NCI-H446 (cell line): ENCODE data around the gene RAB14.
A peak's percentile ranks its signal among the peaks of the same experiment; 100 is the strongest.

Experiments used
- DNase-seq, 2 experiments: peaks; one replicate each; lab custom pipeline; 2025; lab: John Stamatoyannopoulos, UW

RAB14 gene

GRCh38 chr9:121201738-121202533 is at the start of gene RAB14:
RAB14 (minus strand) TSS chr9:121201869; CDS start chr9:121193412, 8,457 bp downstream.
- DNase-seq = peak; percentile 90 to 96

- no peak for DNase-seq
Observed at GRCh38 chr9:121249563-121249962, 47.9 kb upstream of the RAB14 start.

- no peak for DNase-seq
Observed at GRCh38 chr9:121246821-121247561, 45.3 kb upstream of the RAB14 start.

GRCh38 chr9:121242959-121243346 is 41.3 kb upstream of the RAB14 start:
- no peak for DNase-seq

- no peak for DNase-seq
Observed at GRCh38 chr9:121242219-121242958, 40.7 kb upstream of the RAB14 start.

- DNase-seq = no peak
Observed at GRCh38 chr9:121240472-121241135, 38.9 kb upstream of the RAB14 start.

- no peak for DNase-seq
Observed at GRCh38 chr9:121239851-121240250, 38.2 kb upstream of the RAB14 start.

- no peak for DNase-seq
Observed at GRCh38 chr9:121239071-121239470, 37.4 kb upstream of the RAB14 start.

GRCh38 chr9:121237916-121238315 is 36.2 kb upstream of the RAB14 start:
- no peak for DNase-seq

- no peak for DNase-seq
Observed at GRCh38 chr9:121235512-121235911, 33.8 kb upstream of the RAB14 start.

GRCh38 chr9:121234832-121235161 is 33.1 kb upstream of the RAB14 start:
- DNase-seq = no peak

- no peak for DNase-seq
Observed at GRCh38 chr9:121233906-121234831, 32.5 kb upstream of the RAB14 start.

GRCh38 chr9:121232251-121232650 is 30.6 kb upstream of the RAB14 start:
- no peak for DNase-seq

- no peak for DNase-seq
Observed at GRCh38 chr9:121230256-121230655, 28.6 kb upstream of the RAB14 start.

- DNase-seq = no peak
Observed at GRCh38 chr9:121227862-121228261, 26.2 kb upstream of the RAB14 start.

- DNase-seq = no peak
Observed at GRCh38 chr9:121226175-121226574, 24.5 kb upstream of the RAB14 start.

- DNase-seq = no peak
Observed at GRCh38 chr9:121225240-121225639, 23.6 kb upstream of the RAB14 start.

- peak in 1 of 2 experiments; percentile 55 for DNase-seq
Observed at GRCh38 chr9:121222524-121223171, 21.0 kb upstream of the RAB14 start.

- no peak for DNase-seq
Observed at GRCh38 chr9:121221664-121222055, 20.0 kb upstream of the RAB14 start.

GRCh38 chr9:121220996-121221663 is 19.5 kb upstream of the RAB14 start:
- DNase-seq = no peak
